ENCODE measurements around the gene AKR7A3.

The AKR7A3 gene

DNA sequence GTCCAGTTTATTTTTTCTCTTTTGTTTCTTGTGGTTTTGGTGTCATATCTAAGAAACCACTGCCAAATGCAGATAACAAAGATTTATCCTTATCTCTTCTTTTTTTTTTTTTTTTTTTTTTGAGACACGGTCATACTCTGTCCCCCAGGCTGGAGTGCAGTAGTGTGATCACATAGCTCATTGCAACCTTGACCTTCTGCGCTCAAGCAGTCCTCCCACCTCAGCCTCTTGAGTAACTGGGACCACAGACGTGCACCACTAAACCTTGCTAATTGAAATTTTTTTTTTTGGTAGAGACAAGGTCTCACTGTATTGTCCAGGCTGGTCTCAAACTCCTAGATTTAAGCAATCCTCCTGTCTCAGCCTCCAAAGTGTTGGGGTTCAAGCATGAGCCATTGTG lies 32.5 kb upstream of the AKR7A3 start:
- DNase-seq = peak in 2 of 10 donors; percentile 25 to 34
- intact Hi-C loops (cut with DNase I) = no loop called here

DNA sequence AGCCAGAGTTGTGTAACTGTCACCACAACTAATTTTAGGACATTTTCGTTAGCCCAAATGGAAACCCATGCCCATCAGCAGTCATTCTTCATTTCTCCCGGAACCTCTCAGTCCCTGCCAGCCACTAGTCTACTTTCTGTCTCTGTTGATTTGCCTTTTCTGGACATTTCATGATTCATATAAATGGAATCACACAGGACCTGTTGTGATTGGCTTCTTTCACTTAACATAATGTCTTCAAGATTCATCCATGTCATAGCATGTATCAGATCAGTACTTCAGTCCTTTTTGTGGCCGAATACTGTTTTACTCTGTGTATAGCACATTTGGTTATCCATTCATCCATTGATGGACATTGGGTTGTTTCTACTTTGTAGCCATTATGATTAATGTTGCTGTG lies 30.6 kb upstream of the AKR7A3 start:
- intact Hi-C loops (cut with DNase I) = loop anchor here (10.0 kb wide), 1 partner anchor 166 kb away; the partner anchor contains the start of gene CAPZB
- no peak for DNase-seq

DNA sequence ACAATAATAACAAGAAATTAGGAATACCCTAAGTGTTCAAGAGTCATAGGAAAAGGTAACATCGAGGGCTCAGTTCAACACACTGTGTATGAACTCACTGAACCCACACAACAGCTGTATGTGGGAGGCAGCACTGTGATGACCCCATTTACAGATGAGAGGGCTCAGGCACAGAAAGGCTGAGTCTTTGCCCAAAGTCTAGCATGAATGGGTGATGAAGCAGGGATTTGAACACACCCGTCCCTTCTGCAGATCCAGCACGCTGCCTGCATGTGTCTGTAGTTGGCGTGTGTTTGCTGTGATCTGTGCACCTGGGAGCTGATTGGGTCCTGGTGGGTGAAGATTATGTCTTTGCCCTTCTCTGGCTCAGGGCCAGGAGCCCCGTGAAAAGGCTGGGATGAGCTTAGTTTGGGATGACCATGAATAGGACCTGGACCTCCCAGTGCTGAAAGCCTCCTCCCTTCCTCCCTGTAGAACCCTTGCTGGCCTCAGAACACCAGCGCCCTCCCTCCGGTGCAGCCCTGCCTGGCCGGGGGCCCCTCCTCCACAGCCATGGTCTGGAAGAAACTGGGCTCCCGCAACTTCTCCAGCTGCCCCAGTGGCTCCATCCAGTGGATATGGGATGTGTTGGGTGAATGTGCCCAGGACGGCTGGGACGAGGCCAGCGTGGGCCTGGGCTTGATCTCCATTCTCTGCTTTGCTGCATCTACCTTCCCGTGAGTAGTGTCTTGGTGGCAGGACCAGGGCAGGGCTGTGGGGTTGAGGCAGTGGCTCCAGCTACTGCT lies 28.7 kb upstream of the AKR7A3 start:
- intact Hi-C loops (cut with DNase I) = loop anchor here (10.0 kb wide), 1 partner anchor 167 kb away; the partner anchor contains the start of gene CAPZB
- DNase-seq = peak in 2 of 10 donors; percentile 40 to 76

DNA sequence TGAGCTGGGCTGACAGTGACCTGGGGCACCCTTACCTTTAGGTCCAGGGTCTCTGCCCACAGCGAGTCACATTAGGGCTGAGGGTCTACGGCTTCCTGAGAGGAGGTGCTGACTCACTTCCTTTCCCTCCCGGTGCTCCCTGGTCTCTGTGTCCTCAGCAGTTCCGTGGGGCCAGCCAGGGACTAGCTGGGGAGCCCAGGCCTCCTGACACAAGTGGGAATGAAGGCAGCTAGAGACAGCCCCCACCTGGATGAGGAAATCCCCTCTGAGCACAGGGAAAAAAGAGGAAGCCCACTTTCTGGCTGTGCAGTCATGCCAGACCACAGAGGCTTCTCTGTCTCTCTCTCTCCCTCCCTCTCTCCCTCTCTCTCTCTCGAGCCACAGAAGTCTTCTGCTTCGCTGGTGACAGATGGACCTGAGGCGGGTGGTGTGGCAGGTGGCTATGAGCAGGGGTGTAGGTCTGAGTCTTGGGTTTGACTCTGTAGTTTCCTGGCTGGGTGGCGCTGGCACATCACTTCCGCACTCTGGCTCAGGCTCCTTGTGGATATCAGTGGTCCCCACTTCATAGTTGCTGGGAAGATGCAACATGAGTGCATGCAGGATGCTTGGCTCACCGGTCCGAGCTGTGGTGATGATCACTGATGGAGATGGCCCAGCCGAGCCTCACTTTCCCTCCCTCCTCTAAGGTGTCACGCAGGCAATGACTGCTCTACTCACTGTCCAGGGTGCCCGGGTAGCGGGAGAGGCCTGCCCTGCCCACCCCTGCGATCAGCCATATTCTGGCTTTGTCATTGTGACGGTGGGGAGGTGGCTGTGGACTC lies 27.0 kb upstream of the AKR7A3 start:
- intact Hi-C loops (cut with DNase I) = loop anchor here (10.0 kb wide), 1 partner anchor 169 kb away; the partner anchor contains the start of gene CAPZB
- DNase-seq = no peak

DNA sequence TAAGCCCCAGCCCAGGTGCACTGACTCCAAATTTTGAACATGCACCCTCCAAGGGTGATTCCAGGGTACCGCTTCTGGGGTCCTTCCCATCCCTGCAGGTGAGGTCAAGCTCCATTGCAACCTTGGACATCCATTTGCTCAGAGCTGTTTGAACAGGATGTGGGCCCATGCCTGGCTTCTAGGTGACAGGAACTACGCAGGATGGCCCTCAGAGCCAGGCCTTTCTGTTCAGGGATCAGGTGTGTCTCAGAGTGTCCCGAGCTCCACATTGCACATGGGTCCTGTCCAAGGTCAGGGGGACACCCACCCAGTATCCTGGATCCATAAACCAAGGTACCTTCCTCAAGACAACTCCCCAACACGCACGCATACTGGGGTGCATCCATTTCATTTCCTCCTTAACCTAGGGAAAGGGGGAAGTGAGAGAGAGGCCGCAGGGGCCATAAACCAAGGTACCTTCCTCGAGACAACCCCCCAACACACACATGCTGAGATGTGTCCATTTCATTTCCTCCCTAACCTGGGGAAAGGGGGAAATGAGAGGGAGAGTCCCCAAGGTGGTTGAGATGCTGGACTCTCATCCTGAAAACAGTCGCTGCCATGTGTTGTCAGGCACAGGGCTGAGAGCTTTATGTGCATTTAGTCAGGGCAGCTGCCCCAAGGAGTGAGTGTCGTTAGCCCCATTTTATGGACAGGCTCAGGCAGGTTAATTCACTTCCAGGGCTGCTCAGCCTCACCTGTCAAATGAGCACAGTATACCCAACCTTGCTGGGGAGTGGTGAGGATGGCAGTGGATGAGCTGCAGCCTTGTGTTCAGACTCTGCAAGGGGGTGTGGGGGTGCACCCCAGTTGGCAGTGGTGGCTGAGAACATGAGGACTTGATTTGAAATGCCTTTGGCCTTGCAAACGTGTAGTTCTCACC lies 25.7 kb upstream of the AKR7A3 start:
- intact Hi-C loops (cut with DNase I) = loop anchor here (10.0 kb wide), 1 partner anchor 171 kb away; the partner anchor contains the start of gene CAPZB
- DNase-seq = no peak

DNA sequence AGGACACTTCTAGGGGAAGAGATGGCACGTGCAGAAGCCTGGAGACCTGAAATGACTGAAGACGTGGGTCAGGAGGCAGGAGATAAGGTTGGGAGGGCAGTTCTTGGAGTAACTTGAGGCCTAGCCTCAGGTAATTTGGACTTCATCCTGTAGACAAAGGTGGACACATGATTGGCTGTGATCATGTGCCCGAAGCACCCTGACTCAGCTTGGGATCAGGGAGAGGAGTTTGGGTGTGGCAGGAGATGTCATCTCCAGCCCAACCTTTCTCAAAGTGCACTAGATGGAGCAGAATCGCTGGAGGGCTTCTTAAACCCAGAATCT lies 25.0 kb upstream of the AKR7A3 start:
- no peak for DNase-seq
- intact Hi-C loops (cut with DNase I) = loop anchor here (10.0 kb wide), 1 partner anchor 171 kb away; the partner anchor contains the start of gene CAPZB

DNA sequence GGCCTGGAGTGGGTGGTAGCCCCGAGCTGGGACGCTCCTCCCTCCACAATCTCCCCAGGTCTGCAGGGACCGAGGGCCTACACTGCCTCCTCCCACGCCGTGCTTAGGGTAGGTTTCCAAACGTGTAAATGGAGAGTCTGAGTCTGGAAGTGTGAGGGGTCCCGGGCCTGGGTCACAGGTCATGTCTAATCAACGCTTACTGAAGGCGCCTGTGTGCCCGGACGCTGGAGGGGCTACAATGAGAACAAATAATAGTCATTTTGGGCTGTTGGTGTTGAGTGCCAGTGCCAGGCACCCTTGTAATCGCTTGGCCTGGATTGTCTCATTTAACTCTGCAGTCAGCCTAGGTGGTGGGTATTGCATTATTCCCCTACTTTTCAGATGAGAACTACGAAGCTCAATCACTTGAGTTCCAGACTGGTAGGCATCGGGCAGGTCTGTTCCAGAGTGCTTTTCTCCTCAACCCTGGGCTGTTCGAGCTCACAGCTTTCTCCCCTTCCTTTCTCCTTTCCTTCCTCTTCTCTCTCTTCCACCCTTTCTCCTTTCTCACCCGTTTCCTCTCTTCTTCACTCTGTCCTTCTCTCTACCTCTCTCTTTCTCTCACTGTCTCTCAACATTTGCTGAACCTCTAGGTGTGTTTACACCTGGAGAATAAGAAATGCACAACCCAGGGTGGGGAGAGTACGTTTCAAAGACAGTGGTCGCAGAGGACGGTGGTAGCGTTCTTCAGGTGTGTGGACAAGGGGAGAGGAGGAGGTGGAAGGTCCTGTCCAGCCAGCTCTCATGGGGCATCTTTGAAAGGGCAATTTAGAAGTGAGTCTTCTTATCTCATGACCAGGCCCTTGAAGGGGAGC lies 24.4 kb upstream of the AKR7A3 start:
- DNase-seq = peak in 1 of 10 donors; percentile 91
- intact Hi-C loops (cut with DNase I) = loop anchor here (1.0 to 10.0 kb wide), 2 partner anchors 62 to 172 kb away; partner anchors contain the start of genes CAPZB, EMC1 and MRTO4

DNA sequence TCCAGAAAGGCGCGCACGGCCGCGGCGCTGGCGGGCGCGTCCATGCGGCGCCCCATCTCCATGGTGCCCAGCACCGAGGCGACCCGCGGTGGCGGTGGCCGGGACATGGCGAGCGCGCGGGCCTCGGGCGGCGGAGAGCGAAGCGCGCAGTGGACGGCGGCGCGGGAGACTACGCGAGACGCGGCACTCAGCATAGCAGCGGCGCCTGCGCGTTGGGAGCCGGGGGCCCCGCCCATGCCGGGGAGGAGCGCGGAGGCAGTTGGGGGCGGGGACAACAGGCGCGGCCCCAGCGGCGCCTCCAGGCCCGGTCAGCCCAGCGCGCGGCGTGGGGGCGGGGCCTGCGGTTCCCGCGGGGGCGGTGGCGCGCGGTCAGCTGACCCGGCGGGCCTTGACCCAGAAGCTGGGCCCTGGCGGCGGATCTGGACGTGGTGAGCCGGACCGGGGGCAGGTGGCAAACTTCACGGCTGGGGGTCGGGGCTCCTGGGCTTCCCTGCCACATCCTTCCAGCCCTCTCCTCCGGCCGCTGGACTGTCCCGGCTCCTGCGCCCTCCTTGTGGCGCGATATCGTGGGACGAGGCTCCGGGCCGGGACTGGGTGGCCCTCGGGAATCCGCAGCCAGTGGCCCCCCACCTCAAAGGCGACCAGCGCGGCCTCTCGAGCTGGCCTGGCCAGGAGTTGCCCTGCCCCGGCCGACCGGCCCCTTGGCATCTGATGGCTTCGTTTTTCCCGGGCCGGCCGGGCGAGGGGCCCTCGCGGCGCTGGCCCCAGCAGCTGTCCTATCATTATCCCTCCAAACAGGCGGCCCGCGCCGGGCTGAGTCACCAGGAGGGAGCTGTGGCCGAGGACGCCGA lies 23.6 kb upstream of the AKR7A3 start, which contains the start of the genes AKR7A2 and SLC66A1:
Gene AKR7A2, minus strand, starts transcription at position 214 of the 851 bp plus-strand sequence. Its CDS starts 20 bp downstream, at position 194.
Gene SLC66A1, plus strand, starts transcription at position 396 of the 851 bp plus-strand sequence. CDS start 5,352 bp downstream, outside the sequence.
- intact Hi-C loops (cut with DNase I) = loop anchor here (1.0 to 10.0 kb wide), 2 partner anchors 61 to 173 kb away; partner anchors contain the start of genes CAPZB, EMC1 and MRTO4
- DNase-seq = peak; percentile 84 to 99 (median 93)

DNA sequence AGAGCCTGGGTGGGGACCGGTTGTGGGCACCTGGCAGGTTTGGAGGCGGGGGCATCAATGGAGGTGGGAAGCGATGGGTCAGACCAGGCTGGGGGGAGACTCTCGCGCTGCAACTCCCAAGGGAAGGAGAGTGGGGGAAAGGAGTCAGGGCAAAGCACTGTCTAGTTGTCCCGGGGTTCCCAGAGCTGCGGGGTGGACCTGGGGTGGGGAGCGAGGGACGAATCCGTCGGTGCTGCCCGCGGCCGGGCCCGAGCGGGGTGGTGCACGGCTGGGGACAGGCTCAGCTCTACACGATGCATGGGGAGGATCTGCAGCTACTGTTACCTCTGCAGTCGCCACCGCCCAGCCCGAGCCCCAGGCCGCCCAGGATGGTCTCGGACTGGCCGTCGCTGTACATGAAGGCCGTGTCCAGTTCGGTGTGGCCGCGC lies 22.9 kb upstream of the AKR7A3 start:
- intact Hi-C loops (cut with DNase I) = loop anchor here (10.0 kb wide), 1 partner anchor 173 kb away; the partner anchor contains the start of gene CAPZB
- DNase-seq = peak in 3 of 10 donors; percentile 21 to 88 (median 79)

DNA sequence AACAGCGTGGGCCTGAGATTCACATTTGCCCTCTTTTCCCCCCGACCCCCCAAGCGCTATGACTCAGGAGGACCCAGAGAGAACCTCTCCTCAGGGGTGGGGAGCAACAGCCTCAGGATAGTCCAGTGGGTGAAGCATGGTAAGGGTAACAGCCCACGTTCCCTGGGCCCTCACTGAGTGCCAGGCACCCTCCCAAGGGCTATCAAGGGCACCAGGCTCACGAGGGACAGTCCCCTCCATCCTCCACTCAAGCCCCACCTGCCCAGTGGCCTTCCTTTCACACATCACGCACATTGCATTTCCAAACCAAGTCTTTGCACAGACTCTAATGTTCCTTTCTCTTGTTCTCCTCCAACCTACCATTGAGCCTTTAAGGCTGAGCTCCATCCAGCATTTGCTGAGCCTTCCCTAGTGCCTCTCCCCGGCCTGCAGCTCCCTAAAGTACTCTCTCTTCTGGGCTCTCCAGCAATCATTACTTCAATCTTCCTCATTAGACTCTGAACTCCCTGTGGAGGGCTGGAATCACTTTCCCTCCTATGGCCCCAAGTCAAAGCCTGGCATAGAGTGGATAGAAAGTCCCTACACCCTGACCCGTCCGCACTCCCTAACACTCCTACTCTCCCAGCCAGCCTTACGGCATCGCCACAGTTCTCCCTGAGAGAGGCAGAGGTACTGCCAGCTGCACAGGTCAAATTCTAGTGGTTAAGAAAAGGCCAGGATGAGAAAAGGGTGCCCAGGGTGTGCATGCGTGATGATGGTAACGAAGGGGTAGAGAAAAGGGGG lies 22.3 kb upstream of the AKR7A3 start:
- intact Hi-C loops (cut with DNase I) = loop anchor here (10.0 kb wide), 1 partner anchor 174 kb away; the partner anchor contains the start of gene CAPZB
- DNase-seq = no peak

DNA sequence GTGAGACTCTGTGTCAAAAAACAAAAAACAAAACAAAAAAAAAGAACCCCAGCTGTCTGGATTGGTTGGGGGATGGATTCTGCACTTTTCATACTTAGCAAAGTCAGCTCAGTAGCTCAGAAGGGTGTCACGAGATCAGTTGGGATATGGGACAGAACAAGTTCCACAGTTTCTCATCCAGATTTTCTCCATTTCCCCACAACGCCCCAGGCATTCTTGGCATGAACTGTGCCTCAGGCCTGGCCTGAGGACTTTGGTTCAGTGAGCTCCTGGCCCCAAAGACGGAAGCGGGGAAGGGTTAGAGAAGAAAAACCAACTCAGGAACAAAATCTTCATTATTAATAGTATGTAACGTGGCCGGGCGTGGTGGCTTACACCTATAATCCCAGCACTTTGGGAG lies 21.5 kb upstream of the AKR7A3 start:
- intact Hi-C loops (cut with DNase I) = loop anchor here (10.0 kb wide), 1 partner anchor 175 kb away; the partner anchor contains the start of gene CAPZB
- no peak for DNase-seq

DNA sequence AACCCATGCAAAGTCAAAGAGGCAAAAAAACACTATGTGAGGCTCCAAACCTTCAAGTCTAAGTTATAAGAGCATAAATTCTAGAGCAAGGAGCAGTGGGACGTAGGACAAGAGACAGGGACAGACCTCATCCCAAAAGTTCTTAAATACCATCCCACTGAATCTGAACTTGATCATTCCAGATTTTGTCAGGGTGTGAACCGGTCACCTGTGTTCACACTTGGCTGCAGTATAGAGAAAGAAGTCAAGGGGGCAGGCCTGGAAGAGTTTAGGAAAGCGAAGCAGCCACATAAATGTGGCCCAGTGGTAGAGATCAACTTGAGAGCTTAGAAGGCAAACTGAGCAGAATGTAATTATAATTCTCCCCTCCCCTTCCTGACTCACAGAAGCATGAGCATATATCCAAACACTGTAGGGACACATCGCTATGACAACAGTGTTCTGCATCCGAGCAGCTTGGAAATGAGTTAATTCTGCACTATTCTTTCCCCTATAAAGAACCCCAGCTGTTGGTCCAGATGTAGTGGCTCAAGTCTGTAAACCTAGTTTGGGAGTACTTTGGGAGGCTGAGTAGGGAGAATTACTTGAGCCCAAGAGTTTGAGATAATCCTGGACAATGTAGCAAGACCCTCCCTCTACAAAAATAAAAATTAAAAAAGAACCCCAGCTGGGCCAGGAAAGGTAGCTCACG lies 20.7 kb upstream of the AKR7A3 start:
- no peak for DNase-seq
- intact Hi-C loops (cut with DNase I) = no loop called here

DNA sequence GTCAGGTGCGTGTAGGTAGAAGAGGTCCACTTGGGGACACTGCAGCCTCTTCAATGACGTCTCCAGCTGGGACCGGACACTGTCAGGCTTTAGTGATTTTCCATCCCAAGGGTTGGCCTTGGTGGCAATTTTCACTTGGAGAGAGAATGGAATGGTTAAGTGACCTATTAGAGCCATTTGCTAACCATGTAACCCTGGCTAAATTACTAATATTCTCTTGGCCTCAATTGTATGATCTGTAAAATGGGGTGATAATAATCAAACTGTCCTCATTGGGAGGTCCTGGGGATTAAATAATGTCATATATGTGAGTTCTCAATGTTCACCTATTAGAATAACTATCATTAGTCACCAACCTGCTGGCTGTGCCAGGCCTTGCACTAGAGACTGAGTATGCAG lies 19.9 kb upstream of the AKR7A3 start:
- DNase-seq = no peak
- intact Hi-C loops (cut with DNase I) = no loop called here

DNA sequence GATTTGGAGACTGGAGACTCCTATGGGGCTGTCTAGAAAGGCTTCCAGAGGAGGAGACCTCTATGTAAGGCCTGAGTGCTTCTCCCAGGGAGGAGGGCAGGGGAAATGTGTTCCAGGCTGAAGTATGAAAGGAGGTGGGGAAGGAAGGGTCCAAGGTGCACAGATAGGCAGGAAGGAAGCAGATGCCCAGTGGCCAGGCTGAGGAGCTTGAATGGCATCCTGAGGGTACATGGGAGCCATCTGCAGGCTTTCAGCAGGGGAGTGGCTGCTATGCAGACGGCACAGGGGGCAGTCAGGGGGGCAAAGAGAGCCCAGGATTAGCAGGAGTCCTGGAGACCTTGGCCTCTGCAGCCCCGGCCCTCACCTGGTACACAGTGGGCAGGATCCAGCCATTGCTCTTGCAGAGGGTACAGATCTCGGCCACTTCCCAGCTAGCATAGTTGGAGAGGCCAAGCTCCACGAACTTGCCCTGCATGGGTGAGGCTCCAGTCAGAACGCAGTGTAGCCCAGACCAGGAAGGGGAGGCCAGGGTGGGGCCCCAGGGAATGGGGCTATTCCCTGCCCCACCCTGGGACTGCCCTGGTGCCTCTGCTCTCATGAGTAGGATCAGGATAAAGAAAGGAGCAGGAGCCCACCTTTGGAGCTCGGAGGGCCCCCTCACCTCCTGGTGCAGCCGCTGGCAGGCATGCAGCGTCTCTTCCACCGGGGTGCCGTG lies 19.4 kb upstream of the AKR7A3 start:
- intact Hi-C loops (cut with DNase I) = no loop called here
- no peak for DNase-seq

DNA sequence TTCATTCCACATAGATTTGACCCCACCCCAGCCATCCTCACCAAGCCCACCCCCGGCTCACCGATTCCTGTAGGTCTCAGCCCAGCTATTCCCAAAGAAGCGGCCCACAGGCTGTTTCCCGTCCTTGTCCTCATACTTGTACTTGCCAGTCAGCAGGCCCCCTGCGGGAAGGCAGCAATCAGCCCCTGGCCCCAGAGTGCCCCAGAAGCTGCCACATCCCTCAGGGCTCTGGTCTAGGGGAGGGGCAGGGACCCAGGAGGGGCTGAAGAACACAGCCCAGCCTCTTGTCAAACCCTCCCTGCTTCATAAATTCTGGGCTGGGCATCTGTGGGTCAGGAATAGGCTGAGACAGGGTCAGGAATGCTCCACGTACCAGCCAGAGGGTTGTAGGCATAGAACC lies 18.4 kb upstream of the AKR7A3 start:
- DNase-seq = no peak
- intact Hi-C loops (cut with DNase I) = no loop called here

DNA sequence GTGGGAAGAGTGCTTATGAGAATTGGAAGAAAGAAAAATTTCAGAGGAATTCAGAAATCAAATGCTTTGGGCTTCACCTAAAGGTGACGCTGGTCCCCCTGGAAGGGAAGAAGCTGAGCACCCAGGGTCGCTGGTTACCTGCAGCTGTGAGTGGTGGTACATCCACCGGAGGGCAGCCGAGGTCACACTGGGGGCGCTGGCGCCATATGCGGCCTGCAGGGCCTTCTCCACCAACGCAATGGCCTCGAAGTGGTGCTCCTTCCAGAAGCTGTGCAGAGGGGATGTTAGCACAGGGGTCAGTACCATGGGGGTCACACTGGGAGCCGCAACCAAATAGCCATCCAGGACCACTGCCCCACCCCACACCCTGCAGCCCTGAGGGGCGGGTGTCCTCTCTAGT lies 17.3 kb upstream of the AKR7A3 start:
- DNase-seq = no peak
- intact Hi-C loops (cut with DNase I) = no loop called here
